Stimulated activated memory B cell treated with anti-CD40 and anti-IgM and Interleukin-4, amounts not matched to agents 10 μg/mL and 1 μg/mL and 100 μg/mL, for 72 hours (primary cell): ENCODE results near the gene IRF2.
"Not testable (repeated sequence)": the region's sequence is repeated elsewhere in the genome, so short reads cannot be mapped to it uniquely, and the experiment has no call there.

Experiments
- ATAC-seq: fragments of 150-1000 bp; cut with Tn5 transposase; 2 replicates; pipeline ENCODE4 v1.10.0; 2021
- H3K27ac Mint-ChIP-seq: one replicate; pipeline ENCODE4 v1.8.0; 2022; ENCODE audit warnings: mild to moderate bottlenecking, mixed read lengths
- H3K27me3 Mint-ChIP-seq: one replicate; pipeline ENCODE4 v1.8.0; 2022; ENCODE audit warnings: mixed read lengths
- H3K36me3 Mint-ChIP-seq: one replicate; pipeline ENCODE4 v1.8.0; 2022; ENCODE audit warnings: mixed read lengths
- H3K4me1 Mint-ChIP-seq: one replicate; pipeline ENCODE4 v1.8.0; 2022; ENCODE audit warnings: mixed read lengths
- H3K4me3 Mint-ChIP-seq: one replicate; pipeline ENCODE4 v1.8.0; 2022; ENCODE audit warnings: mild to moderate bottlenecking, moderate library complexity, mixed read lengths
- H3K9me3 Mint-ChIP-seq: one replicate; pipeline ENCODE4 v1.8.0; 2022; ENCODE audit warnings: mixed read lengths

IRF2 gene

GRCh38 chr4:184356366-184356765 is 118.0 kb downstream of the IRF2 start:
- Mint-ChIP-seq H3K4me1 (peaks cover 29% of the 10 kb centered on the region), H3K4me3 (no peak overlapping the region), H3K27me3 (no peaks in the 10 kb centered on the region), H3K9me3 (peaks cover 3% of the 10 kb centered on the region), H3K27ac (no peak overlapping the region), H3K36me3 (peaks cover 6% of the 10 kb centered on the region)
- ATAC-seq: no peak

- ATAC-seq: no peak
- Mint-ChIP-seq H3K4me1 (peaks cover 29% of the 10 kb centered on the region), H3K4me3 (no peak overlapping the region), H3K27me3 (no peaks in the 10 kb centered on the region), H3K27ac (peak overlapping the region; percentile 74), H3K36me3 (peaks cover 6% of the 10 kb centered on the region), H3K9me3 (peaks cover 3% of the 10 kb centered on the region)
These were observed 118.5 kb downstream of the IRF2 start for GRCh38 chr4:184355857-184356256.

- Mint-ChIP-seq H3K9me3 (peaks cover 3% of the 10 kb centered on the region), H3K4me1 (peaks cover 29% of the 10 kb centered on the region), H3K4me3 (no peak overlapping the region), H3K36me3 (peaks cover 6% of the 10 kb centered on the region), H3K27me3 (no peaks in the 10 kb centered on the region), H3K27ac (peak overlapping the region; percentile 74)
- peak; percentile 56 for ATAC-seq
These were observed 119.2 kb downstream of the IRF2 start for GRCh38 chr4:184355111-184355604.

GRCh38 chr4:184352891-184353290 is 121.5 kb downstream of the IRF2 start:
- Mint-ChIP-seq H3K4me3 (no peak overlapping the region), H3K4me1 (peaks cover 51% of the 10 kb centered on the region), H3K9me3 (peaks cover 3% of the 10 kb centered on the region), H3K27ac (peak overlapping the region; percentile 74), H3K27me3 (no peaks in the 10 kb centered on the region), H3K36me3 (peaks cover 5% of the 10 kb centered on the region)
- no peak for ATAC-seq

- Mint-ChIP-seq H3K4me1 (peaks cover 62% of the 10 kb centered on the region), H3K36me3 (no peaks in the 10 kb centered on the region), H3K4me3 (no peak overlapping the region), H3K27ac (no peak overlapping the region), H3K9me3 (no peaks in the 10 kb centered on the region), H3K27me3 (no peaks in the 10 kb centered on the region)
- ATAC-seq: no peak
These were observed 122.5 kb downstream of the IRF2 start for GRCh38 chr4:184351560-184352451.

- H3K9me3 Mint-ChIP-seq: no peaks in the 10 kb centered on the region
- H3K27ac Mint-ChIP-seq: no peak overlapping the region
- H3K4me3 Mint-ChIP-seq: no peak overlapping the region
- peaks cover 69% of the 10 kb centered on the region for H3K4me1 Mint-ChIP-seq
- H3K36me3 Mint-ChIP-seq: no peaks in the 10 kb centered on the region
- no peak for ATAC-seq
- H3K27me3 Mint-ChIP-seq: no peaks in the 10 kb centered on the region
These were observed 123.4 kb downstream of the IRF2 start for GRCh38 chr4:184350964-184351363.

GRCh38 chr4:184350213-184350817 is 124.0 kb downstream of the IRF2 start:
- Mint-ChIP-seq H3K36me3 (no peaks in the 10 kb centered on the region), H3K27me3 (no peaks in the 10 kb centered on the region), H3K9me3 (no peaks in the 10 kb centered on the region), H3K4me1 (peaks cover 73% of the 10 kb centered on the region), H3K27ac (peak overlapping the region; percentile 87), H3K4me3 (no peak overlapping the region)
- no peak for ATAC-seq

- ATAC-seq: no peak
- H3K4me1 Mint-ChIP-seq: peaks cover 73% of the 10 kb centered on the region
- H3K36me3 Mint-ChIP-seq: no peaks in the 10 kb centered on the region
- no peaks in the 10 kb centered on the region for H3K27me3 Mint-ChIP-seq
- no peak overlapping the region for H3K4me3 Mint-ChIP-seq
- peak overlapping the region; percentile 87 for H3K27ac Mint-ChIP-seq
- no peaks in the 10 kb centered on the region for H3K9me3 Mint-ChIP-seq
These were observed 124.9 kb downstream of the IRF2 start for GRCh38 chr4:184349283-184350039.

GRCh38 chr4:184348311-184349233 is 125.8 kb downstream of the IRF2 start:
- Mint-ChIP-seq H3K36me3 (no peaks in the 10 kb centered on the region), H3K4me3 (peak overlapping the region; percentile 65), H3K27ac (peak overlapping the region; percentile 87), H3K4me1 (peaks cover 73% of the 10 kb centered on the region), H3K9me3 (no peaks in the 10 kb centered on the region), H3K27me3 (no peaks in the 10 kb centered on the region)
- ATAC-seq: no peak

- Mint-ChIP-seq H3K4me3 (peak overlapping the region; percentile 65), H3K9me3 (no peaks in the 10 kb centered on the region), H3K27ac (peak overlapping the region; percentile 87), H3K27me3 (no peaks in the 10 kb centered on the region), H3K36me3 (no peaks in the 10 kb centered on the region), H3K4me1 (peaks cover 74% of the 10 kb centered on the region)
- peak; percentile 90 for ATAC-seq
These were observed 126.8 kb downstream of the IRF2 start for GRCh38 chr4:184347251-184348239.

- no peak for ATAC-seq
- no peaks in the 10 kb centered on the region for H3K27me3 Mint-ChIP-seq
- peak overlapping the region; percentile 87 for H3K27ac Mint-ChIP-seq
- no peaks in the 10 kb centered on the region for H3K9me3 Mint-ChIP-seq
- H3K4me3 Mint-ChIP-seq: peak overlapping the region; percentile 45
- peaks cover 83% of the 10 kb centered on the region for H3K4me1 Mint-ChIP-seq
- no peaks in the 10 kb centered on the region for H3K36me3 Mint-ChIP-seq
These were observed 127.7 kb downstream of the IRF2 start for GRCh38 chr4:184346682-184347081.

- H3K4me1 Mint-ChIP-seq: peaks cover 86% of the 10 kb centered on the region
- H3K27ac Mint-ChIP-seq: peak overlapping the region; percentile 87
- not testable (repeated sequence) for H3K9me3 Mint-ChIP-seq, H3K36me3 Mint-ChIP-seq, H3K4me3 Mint-ChIP-seq, H3K27me3 Mint-ChIP-seq, ATAC-seq
These were observed 128.1 kb downstream of the IRF2 start for GRCh38 chr4:184346273-184346672.

GRCh38 chr4:184345573-184345922 is 128.8 kb downstream of the IRF2 start:
- Mint-ChIP-seq H3K4me1 (peaks cover 86% of the 10 kb centered on the region), H3K4me3 (no peak overlapping the region), H3K27ac (peak overlapping the region; percentile 87), H3K9me3 (no peaks in the 10 kb centered on the region), H3K27me3 (no peaks in the 10 kb centered on the region), H3K36me3 (no peaks in the 10 kb centered on the region)
- ATAC-seq: no peak
